Testis (tissue), 3 donors: ENCODE measurements around the gene AGAP2. TPM values are rescaled to one million over a fixed set of nuclear protein-coding genes. Genes with fewer than 3 reads are reported as not detected.

Experiments used
- DNase-seq: peaks from one replicate; pipeline ENCODE4 v3.0.0-alpha.2; 2019
- H3K27ac ChIP-seq, 2 donors: fragments of 200-600 bp; sonication (generic); one replicate each; pipeline ENCODE4 v1.5.1; 2019
- H3K27me3 ChIP-seq: fragments of 200-600 bp; sonication (generic); one replicate; pipeline ENCODE4 v1.5.1; 2019
- H3K36me3 ChIP-seq: fragments of 200-600 bp; sonication (generic); one replicate; pipeline ENCODE4 v1.5.1; 2017; ENCODE audit warnings: low read depth; ENCODE audit errors: missing control alignments
- H3K4me1 ChIP-seq: fragments of 200-600 bp; sonication (generic); one replicate; pipeline ENCODE4 v1.5.1; 2019
- H3K4me3 ChIP-seq, 2 donors: fragments of 200-600 bp; sonication (generic); one replicate each; pipeline ENCODE4 v1.5.1; 2017 to 2019
- H3K9me3 ChIP-seq: fragments of 200-600 bp; sonication (generic); one replicate; pipeline ENCODE4 v1.5.1; 2017
- CTCF ChIP-seq, 3 experiments: fragments of 450-650 bp in 2 of 3; fragments of 200-600 bp in 1 of 3; sonication (generic) in 1 of 3; IDR thresholded peaks; one replicate each; pipeline ENCODE4 v1.5.1; 2016 to 2019; ENCODE audit warnings: antibody characterized with exemption in 3 of 3, mild to moderate bottlenecking in 2 of 3, moderate library complexity in 1 of 3
- POLR2A ChIP-seq: fragments of 450-650 bp; IDR thresholded peaks from one replicate; pipeline ENCODE4 v1.6.1; 2017; ENCODE audit warnings: antibody characterized with exemption, mild to moderate bottlenecking, moderate library complexity
- WGBS, 2 donors: methylation state at CpG; one replicate each; pipeline ENCODE4 v1.1.5; 2018; 5-methylcytosine and 5-hydroxymethylcytosine counted together
- intact Hi-C: fragments of 100-400 bp; cut with DNase I; formaldehyde crosslinking; loops from one replicate; pipeline ENCODE4 v1.15.1; 2023; ENCODE audit warnings: low total_unique reads
- polyA plus RNA-seq: library from polyadenylated mRNA; stranded (reverse); fragments of 350-450 nt; fragmentation: Illumina TruSeq; extraction: RNeasy Lipid Tissue Mini Kit (QIAGEN cat#74804); gene quantifications from one replicate; pipeline ENCODE4 v1.2.3, GENCODE V29; 2014; ENCODE audit warnings: low read depth, low replicate concordance; ENCODE audit not compliant: insufficient read depth
- total RNA-seq, 2 donors: library from RNA; depleted of rRNA; stranded (reverse); fragments of >200 nt; gene quantifications; one replicate each; pipeline ENCODE4 v1.2.3, GENCODE V29; 2016

AGAP2 gene
- total and polyA plus RNA-seq, 3 donors from 2014 or later: 1.9 to 3.2 (median 2.7) TPM

GRCh38 chr12:57741413-57741789, 2.9 kb upstream of the AGAP2 start:
- Histone ChIP-seq H3K9me3 (no peaks in the 10 kb centered on the region), H3K27ac (no peak overlapping the region), H3K4me1 (peaks cover 19% of the 10 kb centered on the region), H3K27me3 (no peaks in the 10 kb centered on the region), H3K36me3 (no peaks in the 10 kb centered on the region), H3K4me3 (no peak overlapping the region)
- no peak for DNase-seq
- TF ChIP-seq CTCF (IDR thresholded peaks at IDR 0.05): no peak
- TF ChIP-seq POLR2A: no peak
- 60 to 63% methylated on average over 1 of the region's 1 CpG for WGBS, 2 donors
- intact Hi-C loops: no loop called here

GRCh38 chr12:57740656-57741412, 2.3 kb upstream of the AGAP2 start:
- TF ChIP-seq CTCF (IDR thresholded peaks at IDR 0.05) (no peak), POLR2A (no peak)

GRCh38 chr12:57739914-57740538, 1.5 kb upstream of the AGAP2 start:
- intact Hi-C loops: no loop called here
- H3K27ac ChIP-seq: no peak overlapping the region
- no peak overlapping the region for H3K4me3 ChIP-seq
- no peaks in the 10 kb centered on the region for H3K9me3 ChIP-seq
- peaks cover 15% of the 10 kb centered on the region for H3K4me1 ChIP-seq
- H3K27me3 ChIP-seq: no peaks in the 10 kb centered on the region
- no peak for TF ChIP-seq POLR2A
- no peak for TF ChIP-seq CTCF (IDR thresholded peaks at IDR 0.05)
- H3K36me3 ChIP-seq: no peaks in the 10 kb centered on the region
- no peak for DNase-seq
- WGBS, 2 donors: 66 to 69% methylated on average over 8 to 10 of the region's 10 CpGs

More at GRCh38 chr12:57740656-57741412, 2.3 kb upstream of the AGAP2 start:
- no peaks in the 10 kb centered on the region for H3K27me3 ChIP-seq
- peaks cover 19% of the 10 kb centered on the region for H3K4me1 ChIP-seq
- H3K4me3 ChIP-seq: no peak overlapping the region
- H3K27ac ChIP-seq: no peak overlapping the region
- H3K36me3 ChIP-seq: no peaks in the 10 kb centered on the region
- intact Hi-C loops: no loop called here
- DNase-seq: no peak
- H3K9me3 ChIP-seq: no peaks in the 10 kb centered on the region
- 62 to 72% methylated on average over 5 of the region's 5 CpGs for WGBS, 2 donors

GRCh38 chr12:57739387-57739786, 845 bp upstream of the AGAP2 start:
- H3K4me1 ChIP-seq: peaks cover 15% of the 10 kb centered on the region
- WGBS, 2 donors: 25 to 29% methylated on average over 7 of the region's 7 CpGs
- no peaks in the 10 kb centered on the region for H3K27me3 ChIP-seq

More at GRCh38 chr12:57739387-57739786, 845 bp upstream of the AGAP2 start:
- Histone ChIP-seq H3K9me3 (no peaks in the 10 kb centered on the region), H3K4me3 (no peak overlapping the region), H3K36me3 (no peaks in the 10 kb centered on the region), H3K27ac (no peak overlapping the region)
- DNase-seq: no peak
- intact Hi-C loops: no loop called here
- TF ChIP-seq POLR2A: no peak
- no peak for TF ChIP-seq CTCF (IDR thresholded peaks at IDR 0.05)
